Activated T-cell treated with anti-CD3 and anti-CD28 coated beads for 48 hours (primary cell): ENCODE results near the gene CLRN1.
A peak's percentile ranks its signal among the peaks of the same experiment; 100 is the strongest.

Source experiments
- DNase-seq: peaks from one replicate; pipeline ENCODE4 v3.0.0-alpha.2; 2020; ENCODE audit warnings: low read depth

The CLRN1 gene

DNA sequence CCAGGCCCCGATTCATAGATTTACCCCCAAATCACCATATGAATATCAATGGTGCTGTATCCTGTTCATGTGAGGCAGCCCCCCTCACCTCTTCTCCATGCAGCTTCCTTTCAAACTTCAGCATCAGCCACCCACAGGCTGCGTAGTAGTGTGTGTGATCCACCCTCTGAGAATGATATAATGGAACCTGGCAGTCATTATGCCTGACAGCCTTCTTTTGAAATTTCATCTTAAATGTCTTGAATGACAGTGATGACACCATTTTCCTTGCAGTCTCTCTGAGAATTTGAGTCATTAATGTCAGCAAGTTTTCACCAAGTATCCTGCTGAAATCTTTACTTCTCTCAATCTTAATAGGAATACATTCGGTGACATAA, 3.5 kb upstream of the CLRN1 start:
- DNase-seq, result peak; percentile 8

DNA sequence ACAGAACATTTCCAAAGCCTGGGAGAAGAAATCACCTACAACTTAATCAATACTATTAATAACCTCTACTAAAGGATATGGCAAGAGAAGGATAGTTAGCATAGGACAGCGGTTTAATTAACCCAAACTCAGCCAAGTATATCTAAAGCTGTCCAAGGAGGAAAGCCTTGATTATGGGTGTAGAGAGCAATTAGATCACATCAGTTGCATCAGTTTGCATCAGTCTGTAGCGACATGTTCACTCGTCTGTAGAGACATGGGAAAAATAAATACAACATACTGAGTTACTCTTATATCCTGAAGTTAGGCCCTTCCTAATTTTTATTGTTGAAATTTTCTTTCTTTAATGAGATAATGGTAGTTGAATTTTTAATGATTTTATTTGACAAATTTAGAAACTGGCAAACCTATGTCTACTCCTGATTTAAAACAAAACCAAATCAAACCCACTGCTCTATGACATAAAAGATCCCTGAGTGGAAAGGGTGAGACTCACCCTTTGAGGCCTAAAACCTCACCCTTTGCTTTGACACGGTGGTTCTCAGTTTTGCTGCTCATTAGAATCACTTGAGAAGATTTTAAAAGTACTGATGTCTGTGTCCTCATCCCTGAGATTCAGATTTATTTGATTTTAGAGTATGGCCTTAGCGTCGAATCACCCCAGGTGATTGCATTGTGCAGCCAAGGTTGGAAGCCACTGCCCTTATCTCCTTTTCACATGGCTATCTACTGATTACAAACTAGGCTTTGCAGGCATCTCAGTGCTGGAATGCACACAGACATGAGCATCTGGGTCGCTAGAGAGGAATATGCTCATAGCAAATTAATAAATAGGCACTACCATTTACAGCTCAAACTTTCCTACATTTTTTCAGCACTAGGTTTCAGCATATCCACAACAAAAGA, 2.8 kb upstream of the CLRN1 start:
- no peak for DNase-seq

DNA sequence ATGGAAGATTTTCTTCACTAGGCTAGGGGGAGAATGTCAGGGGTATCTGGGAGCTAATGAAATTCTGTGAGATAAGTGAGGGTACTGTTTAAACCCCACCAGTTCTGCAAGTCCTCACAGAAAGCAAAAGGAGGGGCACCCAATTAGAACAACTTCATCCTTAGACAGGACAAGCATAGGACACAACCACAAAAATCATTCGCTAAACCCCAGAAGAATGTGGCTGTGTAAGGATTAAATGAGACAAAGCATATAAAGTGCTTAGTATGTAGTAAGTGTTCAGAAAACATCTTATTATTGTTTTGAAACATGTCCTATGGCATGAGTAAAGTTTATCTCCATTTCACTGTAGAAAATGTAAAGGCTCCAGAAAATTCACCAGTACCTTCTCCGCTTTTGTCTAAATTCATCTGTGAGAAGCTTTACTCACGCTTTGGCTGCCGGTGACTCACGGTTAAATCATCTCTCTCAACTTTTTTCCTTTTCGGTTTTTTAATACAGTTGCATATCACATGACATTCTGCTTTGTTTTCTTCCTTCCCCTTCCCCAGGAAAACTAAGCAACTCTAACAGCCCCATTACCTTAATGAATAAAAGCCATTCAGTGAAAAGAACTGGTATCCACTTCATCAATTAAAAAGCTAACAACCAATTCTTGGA, 1.7 kb downstream of the CLRN1 start:
- no peak for DNase-seq

DNA sequence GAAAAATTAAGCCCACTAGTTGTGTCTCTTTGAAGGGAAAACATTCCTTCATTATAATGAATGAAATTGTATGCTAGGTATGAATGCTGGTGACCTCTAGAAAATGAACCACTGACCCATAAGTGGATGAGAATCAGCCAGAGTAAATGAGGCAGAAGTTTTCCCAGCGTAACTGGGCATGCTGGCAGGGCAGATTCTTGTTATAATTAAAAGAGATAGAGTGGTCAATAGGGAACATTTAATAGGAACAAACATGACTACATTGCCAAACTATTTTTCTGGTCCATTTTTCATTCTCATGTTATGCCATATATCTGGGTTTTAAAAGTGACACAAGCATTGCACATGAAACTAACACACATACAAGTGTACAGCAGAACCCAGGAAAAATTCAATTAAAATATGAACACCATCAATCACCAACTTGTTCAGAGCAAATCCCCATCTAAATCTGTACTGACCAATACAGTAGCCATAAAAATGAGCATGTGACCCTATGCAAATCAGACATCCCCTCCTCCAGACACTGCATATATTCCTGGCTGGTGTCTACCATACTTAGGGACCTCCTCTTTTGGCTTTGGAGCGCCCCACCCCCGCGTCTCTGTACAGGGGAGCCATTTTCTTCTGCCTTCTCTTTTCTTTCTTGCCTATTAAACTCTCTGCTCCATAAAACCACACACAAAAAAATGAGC, 4.0 kb downstream of the CLRN1 start:
- DNase-seq, result no peak

DNA sequence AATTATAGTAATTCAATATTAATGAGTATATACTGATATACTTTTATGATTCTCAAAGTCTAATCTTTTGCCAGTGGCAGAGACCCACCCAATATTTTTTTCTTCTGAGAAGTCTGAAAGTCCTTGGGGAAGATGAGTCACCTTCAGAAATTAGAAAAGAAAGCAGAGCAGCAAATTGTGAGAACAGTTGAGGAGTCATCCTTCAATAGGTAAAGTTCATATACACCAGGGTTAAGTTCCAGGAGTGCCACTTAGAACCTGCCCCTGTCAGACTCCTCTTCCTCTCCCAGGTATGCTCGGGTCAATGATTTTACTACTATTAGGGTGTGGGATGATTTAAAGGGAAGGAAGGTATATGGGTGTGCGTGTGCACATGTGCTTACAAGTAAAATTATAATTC, 7.1 kb downstream of the CLRN1 start:
- DNase-seq, result no peak

DNA sequence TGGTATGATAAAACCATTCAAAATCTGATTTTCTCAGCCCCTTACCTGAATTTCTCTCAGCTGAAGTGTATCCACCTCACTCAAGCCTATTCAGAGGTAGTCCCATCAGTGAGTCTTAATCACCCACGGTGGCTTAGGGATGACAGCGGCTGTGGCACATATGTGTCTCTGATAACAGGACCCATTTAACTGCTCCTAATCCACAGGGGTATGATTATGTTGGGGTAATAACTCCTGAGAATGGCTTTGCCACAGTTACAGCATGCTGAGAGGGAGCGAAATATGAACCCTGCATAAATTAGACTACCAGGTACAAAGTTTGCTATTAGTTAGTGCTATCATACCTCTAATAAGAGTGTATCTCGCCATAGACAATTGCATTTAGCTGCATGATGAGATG, 10.6 kb downstream of the CLRN1 start:
- DNase-seq, result no peak

DNA sequence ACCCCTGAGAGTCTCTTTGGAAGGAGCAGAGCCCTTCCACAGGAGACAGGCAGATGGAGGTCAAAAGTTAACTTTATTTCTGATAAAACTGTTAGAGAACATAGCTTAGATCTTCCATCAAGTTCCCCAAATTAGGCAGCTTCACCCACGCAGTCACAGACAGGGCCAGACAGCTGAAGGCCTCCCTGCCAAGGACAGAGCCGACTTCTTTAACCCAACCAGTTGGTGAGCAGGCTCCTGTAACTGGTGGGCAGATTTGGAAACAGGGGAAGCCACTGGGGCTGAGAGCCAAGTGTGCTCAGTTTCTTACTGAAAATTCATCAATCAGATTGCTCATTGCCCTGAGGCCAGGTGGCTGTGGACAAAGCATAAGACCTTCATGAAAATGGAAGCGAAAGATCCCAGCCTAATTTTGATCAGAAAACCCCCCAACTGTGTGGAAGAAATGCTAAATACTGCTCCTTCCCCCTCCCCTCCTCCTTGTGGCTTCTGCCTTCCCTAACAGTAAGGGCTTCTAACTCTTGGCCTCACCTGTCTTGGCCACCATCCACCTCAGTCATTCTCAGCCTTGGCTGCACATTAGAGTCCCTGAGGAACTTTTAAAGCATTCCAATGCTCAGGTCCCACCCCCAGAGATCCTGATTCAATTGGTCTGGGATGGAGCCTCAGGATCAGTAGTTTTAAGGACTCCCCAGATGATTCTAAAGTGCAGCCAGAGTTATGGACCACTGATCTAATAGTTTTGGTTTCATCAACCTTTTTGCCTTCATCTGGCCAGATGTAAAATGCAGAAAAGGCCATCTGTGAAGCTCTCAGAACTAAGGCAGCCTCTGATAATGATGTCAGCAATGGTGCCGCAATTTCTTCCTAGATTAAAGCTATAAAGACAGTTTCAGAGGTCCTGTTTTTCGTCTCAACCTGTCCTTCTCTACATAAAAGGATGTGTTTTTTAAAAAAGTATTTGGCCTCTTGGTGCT, 11.5 kb downstream of the CLRN1 start:
- DNase-seq, result no peak

DNA sequence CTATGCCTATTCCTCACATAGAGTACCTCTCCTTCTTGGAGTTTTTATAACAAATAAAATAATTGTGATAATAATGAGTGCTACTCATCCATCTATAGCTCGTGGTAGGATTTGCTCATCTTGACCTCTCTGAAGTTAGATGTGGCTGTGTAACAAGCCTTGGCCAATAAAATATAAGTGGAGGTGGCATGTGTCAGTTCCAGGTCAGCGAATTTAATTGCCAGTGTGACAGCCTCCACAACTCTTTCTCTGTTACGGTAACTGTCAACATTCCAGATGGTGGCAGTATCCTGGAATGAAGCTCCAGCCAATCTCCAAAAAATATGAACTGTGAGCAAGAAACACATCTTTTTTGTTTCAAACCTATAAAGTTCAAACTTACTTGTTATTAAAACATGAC, 13.8 kb downstream of the CLRN1 start:
- DNase-seq, result no peak

DNA sequence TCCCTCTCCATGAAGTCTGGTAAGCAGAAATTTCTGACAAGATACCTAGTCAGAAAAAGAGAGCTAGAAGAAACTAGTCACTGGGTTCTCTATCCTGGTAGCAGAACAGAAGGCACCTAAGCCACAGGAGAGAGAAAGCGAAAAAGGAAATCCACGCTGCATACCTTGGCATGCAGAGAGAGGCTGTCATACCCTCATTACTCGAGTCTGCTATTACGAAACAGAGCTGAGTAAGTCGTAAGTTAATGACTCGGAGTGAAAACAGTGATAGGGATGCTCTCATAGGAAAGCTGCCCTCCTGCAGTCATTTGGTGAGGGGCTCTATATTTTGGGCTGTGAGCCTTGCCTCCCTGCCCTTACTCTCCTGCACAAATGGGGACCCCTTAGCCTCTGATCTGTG, 16.2 kb downstream of the CLRN1 start:
- DNase-seq, result peak; percentile 14

DNA sequence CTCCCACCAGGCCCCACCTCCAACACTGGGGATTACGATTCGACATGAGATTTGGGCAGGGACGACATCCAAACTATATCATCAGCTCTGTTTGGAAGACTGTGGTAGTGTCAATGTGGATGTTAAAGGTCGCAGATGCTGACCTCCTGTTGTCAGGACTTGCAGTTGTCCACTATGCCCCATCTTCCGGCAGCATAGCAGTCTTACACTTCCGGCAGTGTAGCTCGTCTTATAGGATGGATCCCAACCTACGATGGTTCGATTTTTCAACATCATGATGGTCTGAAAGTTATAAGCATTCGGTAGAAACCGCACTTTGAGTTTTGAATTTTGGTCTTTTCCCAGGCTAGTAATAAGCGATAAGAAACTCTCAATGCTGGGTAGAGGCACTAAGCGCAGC, 20.6 kb downstream of the CLRN1 start:
- no peak for DNase-seq

DNA sequence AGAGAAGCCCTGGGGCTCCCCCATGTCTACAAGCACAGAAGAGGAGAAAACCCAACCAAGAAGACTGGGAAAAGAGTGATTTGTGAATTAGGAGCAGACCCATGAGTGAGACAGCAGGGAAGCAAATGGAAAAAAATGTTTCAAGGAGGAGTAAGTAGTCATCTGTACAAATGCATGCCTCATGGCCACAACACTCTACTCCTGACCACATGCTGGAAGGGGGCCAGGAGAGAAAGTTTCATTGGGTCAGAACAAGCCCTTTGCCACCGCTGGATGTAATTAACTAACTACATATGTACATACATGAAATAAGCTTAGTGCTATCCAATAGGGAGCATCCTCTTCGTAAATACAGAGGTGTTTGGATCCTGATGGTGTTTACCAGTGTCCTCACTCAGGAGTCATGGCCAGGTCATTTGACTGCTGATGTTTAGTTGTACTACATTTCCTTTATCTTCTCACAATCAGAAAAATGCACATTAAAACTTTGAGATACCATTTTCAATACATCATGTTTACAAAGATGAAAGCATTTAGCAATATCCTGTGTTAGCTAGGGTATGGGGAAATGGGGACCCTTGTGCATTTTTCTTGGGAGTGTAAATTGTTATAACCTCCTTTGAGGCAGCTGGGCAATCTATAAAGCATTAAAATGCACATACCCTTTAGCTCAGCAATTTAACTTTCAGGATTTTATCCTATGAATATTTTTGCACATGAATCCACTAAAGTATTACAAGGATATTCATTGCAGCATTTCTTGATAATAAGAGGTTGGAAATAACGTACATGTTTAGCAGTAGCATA, 27.1 kb downstream of the CLRN1 start:
- no peak for DNase-seq

DNA sequence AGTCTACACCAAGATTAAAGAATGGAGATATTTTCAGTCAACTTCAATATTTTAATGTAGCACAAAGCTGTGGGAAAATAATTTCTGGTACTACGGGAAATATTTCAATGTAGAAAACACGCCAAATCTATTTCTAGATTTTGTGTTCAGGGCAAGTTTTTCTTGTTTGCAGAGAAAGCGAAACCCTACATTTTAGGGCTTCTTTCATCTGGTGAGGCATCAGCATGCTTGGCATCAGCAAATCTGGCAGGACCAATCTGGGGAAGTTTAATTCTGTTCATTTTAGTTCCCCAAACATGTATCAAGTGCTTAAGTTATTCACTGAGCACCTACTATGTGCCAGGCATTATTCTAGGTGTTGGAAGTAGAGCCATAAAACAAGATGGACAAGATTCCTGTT, 30.3 kb downstream of the CLRN1 start:
- no peak for DNase-seq

DNA sequence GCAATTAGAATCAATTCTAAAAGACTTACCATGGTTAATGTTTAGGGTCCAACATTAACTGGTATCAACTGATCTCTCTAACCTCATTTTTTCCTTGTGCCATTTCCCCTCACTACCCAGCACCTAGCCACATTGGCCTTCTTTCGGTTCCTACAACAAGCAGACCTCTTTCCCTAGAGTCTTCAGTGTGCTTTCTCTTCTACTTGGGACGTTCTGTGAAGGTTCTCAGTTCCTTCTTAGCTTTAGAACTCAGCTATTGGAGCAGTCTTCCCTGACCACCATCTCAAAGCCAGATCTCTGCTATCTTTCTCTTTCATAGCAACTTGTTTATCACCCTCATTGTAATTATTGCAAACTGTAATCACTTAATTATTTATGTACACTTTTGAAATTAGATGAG, 35.8 kb downstream of the CLRN1 start:
- DNase-seq, result no peak

DNA sequence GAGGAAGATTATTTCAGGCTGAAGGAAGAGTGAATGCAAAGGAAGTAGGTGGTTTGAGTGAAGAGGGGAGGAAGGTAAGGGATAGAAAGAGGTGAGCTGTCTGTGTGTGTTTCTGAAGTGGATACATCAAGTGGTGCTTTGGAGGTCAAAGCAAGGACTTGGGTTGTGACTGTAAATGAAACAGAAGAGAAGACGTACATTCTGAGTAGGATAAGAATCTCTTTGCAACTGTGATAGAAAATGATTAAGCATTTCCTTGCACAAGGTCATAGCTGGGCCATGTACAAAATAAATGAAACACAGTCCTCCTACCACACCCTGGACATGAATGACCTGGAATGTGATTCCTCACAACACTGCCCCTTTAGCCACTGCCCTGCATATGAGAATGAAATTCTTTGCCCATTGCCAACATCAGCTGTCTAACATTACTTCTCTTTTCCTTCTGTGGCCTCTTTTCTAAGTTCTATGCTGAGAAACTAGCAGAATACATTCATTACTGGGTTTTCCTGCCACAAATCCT, 39.0 kb downstream of the CLRN1 start:
- DNase-seq, result no peak

DNA sequence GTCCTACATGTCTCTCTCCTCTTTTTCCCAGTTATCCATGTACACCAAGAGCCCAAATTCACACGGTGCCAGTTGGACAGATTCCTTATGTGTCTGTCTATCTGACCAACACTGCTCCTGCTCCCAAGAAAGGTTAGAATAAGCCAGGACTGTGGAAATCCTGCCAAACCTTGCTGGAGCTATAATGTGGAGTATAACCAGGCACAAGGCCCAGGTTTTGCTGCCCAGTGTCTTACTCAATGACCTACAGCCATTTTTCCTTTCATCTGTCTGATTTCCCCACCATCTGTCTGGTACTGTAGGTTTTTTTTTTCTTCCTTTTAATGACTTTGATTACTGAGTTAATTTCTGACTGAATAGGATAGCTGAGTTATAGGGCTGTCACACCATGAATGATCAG, 40.8 kb downstream of the CLRN1 start:
- no peak for DNase-seq

DNA sequence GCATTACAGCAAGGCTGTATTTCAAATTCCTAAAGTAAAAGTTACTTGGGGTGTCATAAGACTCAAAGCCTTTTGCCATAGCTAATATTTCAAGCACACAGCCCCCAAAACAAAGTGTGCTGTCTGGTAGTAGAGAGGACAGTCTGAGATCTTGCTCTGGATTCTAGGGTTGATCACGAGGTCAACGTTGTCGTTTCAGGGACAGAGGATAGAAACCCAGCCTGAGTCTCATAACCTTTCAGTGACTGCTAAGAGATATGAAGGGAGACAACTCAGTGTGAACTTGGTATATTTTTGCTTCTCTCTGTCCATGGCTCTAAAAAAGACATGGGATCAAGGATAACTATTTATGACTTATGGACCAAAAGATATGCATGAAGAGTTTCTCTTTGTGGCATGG, 41.7 kb downstream of the CLRN1 start:
- DNase-seq, result no peak

DNA sequence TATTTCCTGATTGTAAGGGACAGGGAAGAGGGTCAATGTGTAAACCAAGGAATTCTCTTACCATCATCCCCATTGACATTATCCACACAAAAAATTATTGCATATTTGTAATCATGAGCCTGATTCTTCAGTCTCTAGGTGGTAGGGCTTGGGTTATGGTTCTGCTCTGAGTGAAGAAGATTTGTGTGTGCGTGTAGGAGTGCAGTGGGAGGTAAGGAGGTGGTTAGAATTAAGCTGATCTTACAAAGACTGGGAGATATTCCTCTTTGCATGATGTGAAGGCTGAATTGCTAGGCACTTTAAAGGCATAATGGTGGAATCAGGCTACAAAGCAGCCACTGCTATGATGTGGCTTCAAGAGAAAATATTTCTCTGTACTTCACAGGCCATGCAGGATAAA, 44.3 kb downstream of the CLRN1 start:
- no peak for DNase-seq

DNA sequence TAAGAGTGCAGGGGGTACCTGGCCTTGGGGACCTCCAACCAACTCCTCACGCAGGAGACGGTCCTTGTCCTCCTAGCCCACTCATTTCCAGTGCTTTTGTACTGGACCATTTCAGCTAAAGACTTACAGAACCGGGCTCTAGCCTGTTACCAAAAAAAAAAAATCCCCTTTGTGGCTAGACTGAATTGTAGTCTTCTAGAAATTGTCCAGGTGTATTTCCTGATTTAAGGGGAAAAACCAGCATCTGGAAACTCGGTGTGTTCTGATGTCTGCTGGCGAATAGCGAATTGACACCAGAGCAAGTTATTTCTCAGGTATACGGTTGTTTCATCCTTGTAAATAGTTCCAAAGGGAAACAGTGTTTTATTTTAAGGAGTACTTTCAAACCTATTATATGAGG, 46.2 kb downstream of the CLRN1 start:
- no peak for DNase-seq

DNA sequence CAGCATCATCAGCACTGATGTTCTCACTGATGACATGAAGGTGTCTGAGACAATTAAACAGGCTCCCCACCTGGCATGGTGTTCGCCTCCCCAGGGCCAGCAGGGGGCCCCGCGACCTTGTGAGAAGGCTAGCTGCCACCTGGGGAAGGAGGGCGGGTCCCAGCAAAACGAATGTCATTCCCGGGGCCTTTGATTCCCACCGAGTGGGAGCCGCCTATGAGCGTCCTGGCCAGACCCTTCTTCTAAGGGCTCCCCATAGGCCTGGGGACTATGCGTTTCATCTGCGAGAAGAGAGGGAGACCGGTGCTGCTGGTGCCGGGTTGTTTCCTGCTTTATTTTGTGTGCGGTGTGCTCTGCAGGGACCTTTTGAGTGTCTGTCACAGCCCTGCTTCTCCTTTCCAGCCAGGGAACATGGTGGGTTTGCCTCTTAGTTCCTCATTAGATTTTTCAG, 46.8 kb downstream of the CLRN1 start:
- peak; percentile 60 for DNase-seq

DNA sequence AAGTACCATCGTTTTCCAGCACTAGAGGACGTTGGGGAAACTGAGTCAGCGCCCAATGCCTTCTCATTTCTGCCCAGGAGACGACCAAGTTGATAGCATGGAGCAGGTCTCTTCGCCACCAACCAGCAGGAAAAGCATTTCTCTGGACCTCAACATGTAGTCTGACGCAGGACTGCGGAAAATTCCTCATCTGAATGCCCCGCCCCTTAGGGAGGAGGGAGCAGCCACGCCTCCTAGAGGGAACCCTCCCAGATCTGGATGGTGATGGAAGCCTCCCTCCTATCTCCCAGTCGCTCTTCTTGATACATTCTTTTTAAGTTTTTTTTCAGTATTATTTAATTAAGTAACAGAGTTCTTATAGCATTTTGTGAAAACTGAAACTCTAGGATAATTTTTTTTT, 49.9 kb downstream of the CLRN1 start:
- DNase-seq, result no peak

DNA sequence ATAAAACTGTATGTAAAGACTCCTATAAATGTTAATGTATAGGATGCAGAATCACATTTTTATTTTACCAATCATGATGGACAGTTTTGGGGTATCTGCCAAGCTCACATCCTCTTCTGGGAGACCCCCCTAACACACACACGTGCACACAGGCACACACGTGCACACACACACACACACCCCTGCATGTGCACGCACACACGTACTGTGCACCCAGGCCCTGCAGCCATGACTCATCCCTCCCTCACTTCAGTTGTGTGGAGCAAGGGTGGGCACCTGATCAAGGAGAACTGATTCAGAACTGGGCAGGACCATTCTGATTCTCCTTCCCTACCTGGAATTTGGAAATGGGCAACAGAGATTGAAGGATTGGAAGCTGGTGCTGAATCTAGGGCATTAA, 51.3 kb downstream of the CLRN1 start:
- DNase-seq, result no peak
